ENCODE results near the gene CABP4. TPM values are rescaled to one million over a fixed set of nuclear protein-coding genes. Genes with fewer than 3 reads are reported as not detected.

Gene CABP4
- total and polyA plus RNA-seq, 10 of the 15 experiments (the other 5 are each of a cell fraction or from before 2014, with no cell fraction given): 0.04 to 0.41 (median 0.14) TPM; not detected in 2

DNA sequence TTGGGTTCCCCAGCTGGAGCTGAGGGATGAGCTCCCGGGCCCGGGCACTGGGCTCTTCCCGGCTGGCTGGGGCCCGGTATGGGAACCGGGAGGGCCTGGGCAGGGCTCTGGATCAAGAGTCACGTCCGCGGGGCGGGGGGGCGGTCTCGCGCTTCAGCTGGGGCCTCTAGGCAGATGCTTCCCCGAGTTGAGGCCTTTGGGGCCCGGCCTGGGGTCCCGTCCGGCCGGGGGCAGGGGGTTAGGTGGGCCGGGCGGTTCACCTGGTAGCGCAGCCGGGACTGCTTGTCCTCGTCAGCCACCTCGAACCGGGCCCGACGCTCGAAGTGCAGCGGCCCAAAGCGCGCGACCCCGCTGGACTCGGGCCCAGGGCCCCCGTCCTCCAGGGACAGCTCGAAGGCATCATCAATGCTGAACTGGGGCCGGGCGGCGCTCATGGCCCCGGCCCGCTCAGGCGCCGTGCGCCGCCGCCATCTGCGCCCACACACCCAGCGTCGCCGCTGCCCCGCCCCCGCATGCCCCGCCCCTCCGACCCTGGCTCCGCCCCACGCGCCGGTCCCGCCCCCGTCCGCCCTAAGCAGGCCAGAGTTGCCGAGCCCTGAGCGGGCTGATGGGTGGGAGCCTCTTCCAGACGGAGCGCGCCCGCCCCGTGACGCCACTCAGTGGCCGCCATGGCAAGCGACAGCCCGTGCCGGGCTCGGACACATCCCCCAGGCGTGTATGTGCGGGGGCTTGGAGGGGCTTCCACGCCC lies 13.8 kb downstream of the CABP4 start, which contains the start of gene TMEM134 (continued):
- no peak for TF ChIP-seq ZZZ3 (IDR thresholded peaks at IDR 0.05; ENCODE audit: control insufficient read depth, insufficient read length, low read depth)
- no peak for TF ChIP-seq ZBTB4 (CRISPR knock-in tag; IDR thresholded peaks at IDR 0.05)
- TF ChIP-seq KDM1A (IDR thresholded peaks at IDR 0.05; ENCODE audit: borderline replicate concordance): no peak
- no peak for TF ChIP-seq HDAC6 (IDR thresholded peaks at IDR 0.05; ENCODE audit: unreplicated experiment)
- TF ChIP-seq, protein P1, sequence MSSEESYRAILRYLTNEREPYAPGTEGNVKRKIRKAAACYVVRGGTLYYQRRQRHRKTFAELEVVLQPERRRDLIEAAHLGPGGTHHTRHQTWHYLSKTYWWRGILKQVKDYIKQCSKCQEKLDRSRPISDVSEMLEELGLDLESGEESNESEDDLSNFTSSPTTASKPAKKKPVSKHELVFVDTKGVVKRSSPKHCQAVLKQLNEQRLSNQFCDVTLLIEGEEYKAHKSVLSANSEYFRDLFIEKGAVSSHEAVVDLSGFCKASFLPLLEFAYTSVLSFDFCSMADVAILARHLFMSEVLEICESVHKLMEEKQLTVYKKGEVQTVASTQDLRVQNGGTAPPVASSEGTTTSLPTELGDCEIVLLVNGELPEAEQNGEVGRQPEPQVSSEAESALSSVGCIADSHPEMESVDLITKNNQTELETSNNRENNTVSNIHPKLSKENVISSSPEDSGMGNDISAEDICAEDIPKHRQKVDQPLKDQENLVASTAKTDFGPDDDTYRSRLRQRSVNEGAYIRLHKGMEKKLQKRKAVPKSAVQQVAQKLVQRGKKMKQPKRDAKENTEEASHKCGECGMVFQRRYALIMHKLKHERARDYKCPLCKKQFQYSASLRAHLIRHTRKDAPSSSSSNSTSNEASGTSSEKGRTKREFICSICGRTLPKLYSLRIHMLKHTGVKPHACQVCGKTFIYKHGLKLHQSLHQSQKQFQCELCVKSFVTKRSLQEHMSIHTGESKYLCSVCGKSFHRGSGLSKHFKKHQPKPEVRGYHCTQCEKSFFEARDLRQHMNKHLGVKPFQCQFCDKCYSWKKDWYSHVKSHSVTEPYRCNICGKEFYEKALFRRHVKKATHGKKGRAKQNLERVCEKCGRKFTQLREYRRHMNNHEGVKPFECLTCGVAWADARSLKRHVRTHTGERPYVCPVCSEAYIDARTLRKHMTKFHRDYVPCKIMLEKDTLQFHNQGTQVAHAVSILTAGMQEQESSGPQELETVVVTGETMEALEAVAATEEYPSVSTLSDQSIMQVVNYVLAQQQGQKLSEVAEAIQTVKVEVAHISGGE (CRISPR knock-in tag; IDR thresholded peaks at IDR 0.05): no peak
- no peak for TF ChIP-seq RCOR1 (conservative IDR thresholded peaks at IDR 0.05; ENCODE audit: low read depth, low read length)
- TF ChIP-seq NBN (IDR thresholded peaks at IDR 0.05): peak; percentile 72; the same call in 1 of the 2 replicates
- 0 out of 2 replicates have a peak, but pooled peaks have one; percentile 42 for TF ChIP-seq TCF3 (IDR thresholded peaks at IDR 0.05; ENCODE audit: borderline replicate concordance, insufficient read depth, low read depth, low read length)
- no peak for TF ChIP-seq ATF3 (IDR thresholded peaks at IDR 0.05; ENCODE audit: borderline replicate concordance, extremely low read depth, low read depth, low read length)
- TF ChIP-seq, protein P2, sequence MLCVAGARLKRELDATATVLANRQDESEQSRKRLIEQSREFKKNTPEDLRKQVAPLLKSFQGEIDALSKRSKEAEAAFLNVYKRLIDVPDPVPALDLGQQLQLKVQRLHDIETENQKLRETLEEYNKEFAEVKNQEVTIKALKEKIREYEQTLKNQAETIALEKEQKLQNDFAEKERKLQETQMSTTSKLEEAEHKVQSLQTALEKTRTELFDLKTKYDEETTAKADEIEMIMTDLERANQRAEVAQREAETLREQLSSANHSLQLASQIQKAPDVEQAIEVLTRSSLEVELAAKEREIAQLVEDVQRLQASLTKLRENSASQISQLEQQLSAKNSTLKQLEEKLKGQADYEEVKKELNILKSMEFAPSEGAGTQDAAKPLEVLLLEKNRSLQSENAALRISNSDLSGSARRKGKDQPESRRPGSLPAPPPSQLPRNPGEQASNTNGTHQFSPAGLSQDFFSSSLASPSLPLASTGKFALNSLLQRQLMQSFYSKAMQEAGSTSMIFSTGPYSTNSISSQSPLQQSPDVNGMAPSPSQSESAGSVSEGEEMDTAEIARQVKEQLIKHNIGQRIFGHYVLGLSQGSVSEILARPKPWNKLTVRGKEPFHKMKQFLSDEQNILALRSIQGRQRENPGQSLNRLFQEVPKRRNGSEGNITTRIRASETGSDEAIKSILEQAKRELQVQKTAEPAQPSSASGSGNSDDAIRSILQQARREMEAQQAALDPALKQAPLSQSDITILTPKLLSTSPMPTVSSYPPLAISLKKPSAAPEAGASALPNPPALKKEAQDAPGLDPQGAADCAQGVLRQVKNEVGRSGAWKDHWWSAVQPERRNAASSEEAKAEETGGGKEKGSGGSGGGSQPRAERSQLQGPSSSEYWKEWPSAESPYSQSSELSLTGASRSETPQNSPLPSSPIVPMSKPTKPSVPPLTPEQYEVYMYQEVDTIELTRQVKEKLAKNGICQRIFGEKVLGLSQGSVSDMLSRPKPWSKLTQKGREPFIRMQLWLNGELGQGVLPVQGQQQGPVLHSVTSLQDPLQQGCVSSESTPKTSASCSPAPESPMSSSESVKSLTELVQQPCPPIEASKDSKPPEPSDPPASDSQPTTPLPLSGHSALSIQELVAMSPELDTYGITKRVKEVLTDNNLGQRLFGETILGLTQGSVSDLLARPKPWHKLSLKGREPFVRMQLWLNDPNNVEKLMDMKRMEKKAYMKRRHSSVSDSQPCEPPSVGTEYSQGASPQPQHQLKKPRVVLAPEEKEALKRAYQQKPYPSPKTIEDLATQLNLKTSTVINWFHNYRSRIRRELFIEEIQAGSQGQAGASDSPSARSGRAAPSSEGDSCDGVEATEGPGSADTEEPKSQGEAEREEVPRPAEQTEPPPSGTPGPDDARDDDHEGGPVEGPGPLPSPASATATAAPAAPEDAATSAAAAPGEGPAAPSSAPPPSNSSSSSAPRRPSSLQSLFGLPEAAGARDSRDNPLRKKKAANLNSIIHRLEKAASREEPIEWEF (IDR thresholded peaks at IDR 0.05; ENCODE audit: insufficient replicate concordance, low read depth, low read length): no peak
- TF ChIP-seq MEF2A (IDR thresholded peaks at IDR 0.05; ENCODE audit: insufficient read depth, low read depth, low read length): 0 out of 2 replicates have a peak, but pooled peaks have one; percentile 36
- no peak for TF ChIP-seq SMAD5 (IDR thresholded peaks at IDR 0.05; ENCODE audit: low read depth)
- no peak for TF ChIP-seq JUND (IDR thresholded peaks at IDR 0.05; ENCODE audit: low read depth, low read length)
- no peak for TF ChIP-seq GABPA (IDR thresholded peaks at IDR 0.05; ENCODE audit: low read depth)
- no peak for TF ChIP-seq TARDBP (IDR thresholded peaks at IDR 0.05; ENCODE audit: borderline replicate concordance)
- TF ChIP-seq YY1 (IDR thresholded peaks at IDR 0.05; ENCODE audit: low read depth, low read length): peak; percentile 94

Data from GM12878 (cell line).